Activated CD8-positive, alpha-beta memory T cell treated with anti-CD3 and anti-CD28 coated beads, Interleukin-2, amount 50 U/mL, for 4 hours (primary cell): ENCODE results near the gene LRRC14B.

ENCODE experiments used
- DNase-seq: peaks from one replicate; pipeline ENCODE4 v3.0.0-alpha.2; 2020

Gene LRRC14B

DNA sequence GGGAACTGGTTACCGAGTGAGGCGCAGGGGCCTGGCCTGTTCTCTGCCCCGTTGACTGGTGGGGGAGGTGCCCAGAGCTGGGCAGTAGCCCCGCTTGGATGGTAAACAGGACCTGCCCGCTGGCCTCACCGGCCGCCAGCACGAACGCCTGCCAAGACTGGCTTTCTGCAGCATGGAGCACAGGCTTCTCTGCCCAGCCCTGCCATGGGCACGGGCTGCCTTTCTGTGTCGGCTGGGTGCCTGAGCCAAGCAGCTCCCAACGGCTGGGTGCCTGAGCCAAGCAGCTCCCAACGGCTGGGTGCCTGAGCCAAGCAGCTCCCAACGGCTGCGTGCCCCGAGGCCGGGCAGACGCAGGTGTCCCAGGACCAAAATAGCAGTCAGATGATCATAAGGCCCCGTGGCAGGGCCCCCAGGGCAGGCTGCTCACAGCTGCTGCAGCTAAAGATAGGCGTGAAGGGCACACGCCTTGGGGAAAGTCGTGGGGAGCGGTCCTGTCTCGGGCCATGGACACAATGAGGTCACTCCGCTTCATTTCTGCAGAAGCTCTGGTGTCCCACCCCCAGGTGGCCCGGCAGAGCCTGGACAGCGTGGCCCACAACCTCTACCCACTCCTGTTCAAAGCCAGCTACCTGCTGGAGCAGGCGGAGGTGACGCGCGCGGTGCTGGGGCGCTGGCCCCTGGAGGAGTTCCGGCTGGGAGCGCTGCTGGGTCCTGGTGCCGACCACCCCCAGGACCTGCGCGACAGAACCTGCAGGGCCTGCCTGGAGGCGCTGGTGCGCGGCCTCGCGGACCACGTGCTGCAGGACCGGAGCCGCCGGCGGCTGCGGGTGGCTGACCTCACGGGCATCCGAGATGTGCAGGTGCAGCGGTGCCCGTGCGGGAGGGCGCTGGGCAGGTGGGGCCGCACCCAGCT is at the start of gene LRRC14B:
Gene LRRC14B (plus strand): TSS at position 460 of the 913 bp plus-strand sequence. CDS start 44 bp downstream, at position 504.
- DNase-seq, result no peak

DNA sequence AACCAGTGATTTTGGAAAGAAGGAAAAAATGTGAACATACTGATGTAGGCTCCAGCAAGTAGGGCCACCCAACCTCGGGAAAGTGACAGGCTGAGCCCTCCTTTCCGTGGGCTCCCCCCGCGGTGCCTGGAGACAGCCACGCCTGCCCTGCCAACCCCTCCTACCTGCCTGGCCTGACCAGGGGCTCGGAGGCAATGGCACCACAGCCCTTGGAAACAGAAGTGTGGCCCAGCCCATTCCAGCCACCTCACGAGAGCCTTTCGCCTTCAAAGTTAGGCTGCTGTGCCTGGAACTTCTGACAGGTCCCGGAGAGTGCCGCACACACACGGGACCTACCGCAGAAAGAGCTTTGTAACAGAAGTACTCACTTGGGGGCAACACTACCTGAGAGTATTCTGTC is 49.5 kb upstream of the LRRC14B start:
- no peak for DNase-seq

DNA sequence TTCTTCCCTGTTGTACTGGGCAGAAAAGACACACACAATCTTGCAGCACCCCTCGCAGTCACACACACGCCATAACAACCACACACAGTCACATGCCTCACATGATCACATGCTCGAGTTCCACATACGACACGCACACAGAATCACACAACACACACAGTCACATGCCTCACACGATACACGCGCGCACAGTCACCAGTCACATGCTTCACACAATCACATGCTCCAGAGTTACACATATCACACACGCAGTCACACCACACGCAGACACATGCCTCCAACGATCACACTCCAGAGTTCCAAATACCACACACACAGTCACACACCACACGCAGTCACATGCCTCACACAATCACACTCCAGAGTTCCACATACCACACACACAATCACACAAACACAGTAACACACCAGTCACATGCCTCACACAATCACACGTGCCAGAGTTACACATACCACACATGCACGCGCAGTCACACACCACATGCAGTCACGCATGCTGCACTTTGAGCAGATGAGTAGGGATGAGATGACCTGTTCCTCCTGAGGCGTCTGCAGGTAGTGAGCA is 49.0 kb upstream of the LRRC14B start:
- no peak for DNase-seq

DNA sequence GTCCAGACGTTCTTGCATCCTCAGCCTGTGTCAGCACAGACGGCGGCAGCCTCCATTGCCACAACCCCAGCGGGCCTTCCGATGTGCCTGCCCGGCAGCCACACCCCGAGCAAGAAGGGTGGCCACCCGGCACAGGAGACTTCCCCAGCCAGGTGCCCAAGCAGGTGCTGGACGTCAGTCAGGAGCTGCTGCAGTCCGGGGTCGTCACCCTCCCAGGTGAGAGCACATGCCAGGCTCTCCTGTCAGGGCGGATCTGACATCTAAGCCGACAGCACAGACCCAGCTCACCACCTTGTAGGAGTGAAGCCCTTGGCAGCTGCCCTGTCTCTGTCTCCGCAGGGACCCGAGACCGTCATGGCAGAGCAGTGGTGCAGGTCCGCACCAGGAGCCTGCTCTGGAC is 48.3 kb upstream of the LRRC14B start:
- DNase-seq, result no peak

DNA sequence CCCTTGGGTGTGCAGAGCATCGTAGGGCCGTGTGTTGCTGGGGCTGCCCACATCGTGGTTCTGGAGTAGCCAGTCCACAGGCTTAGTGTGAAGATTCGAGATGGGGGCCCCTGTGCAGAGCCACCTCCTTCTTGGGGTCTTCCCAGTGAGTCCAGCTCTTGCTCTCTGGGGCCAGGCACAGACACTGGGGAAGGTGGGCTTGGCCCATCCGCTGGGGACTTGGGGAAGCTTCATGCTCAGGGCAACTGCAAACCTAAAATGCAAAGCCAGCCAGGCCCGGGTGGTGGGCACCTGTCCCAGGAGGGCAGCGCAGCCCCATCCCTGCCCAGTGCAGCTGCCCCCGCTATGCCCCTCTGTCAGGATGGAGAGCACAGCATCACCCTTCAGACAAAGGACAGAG is 46.4 kb upstream of the LRRC14B start:
- no peak for DNase-seq

DNA sequence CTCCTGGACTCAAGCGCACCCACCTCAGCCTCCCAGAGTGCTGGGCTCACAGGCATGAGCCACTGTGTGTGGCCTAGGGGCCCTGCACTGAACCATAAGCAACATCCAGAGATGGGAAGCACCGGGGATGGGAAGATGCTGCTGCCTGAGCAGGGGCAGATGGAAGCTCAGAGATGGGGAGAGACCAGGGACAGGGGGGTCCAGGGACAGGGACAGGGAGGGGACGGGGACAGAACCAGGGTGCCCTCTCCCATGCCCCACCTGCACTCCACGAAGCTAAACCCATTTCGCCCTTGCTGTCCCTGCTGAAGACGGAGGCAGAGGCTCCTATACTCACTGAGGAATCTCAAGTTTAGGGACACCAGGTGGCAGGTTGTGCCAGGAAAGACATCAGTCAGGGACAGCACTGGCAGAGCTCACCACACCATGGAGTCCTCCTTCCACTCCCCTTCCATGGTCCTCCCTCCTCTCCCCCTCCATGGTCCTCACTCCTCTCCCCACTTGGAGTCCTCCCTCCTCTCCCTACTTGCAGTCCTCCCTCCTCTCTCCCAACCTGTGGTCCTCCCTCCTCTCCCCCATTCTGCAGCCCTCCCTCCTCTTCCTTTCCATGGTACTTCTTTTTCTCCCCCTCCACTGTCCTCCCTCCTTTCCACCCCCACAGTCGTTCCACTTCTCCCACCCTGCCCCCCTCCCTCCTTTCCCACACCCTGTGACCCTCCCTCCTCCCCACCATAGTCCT is 45.5 kb upstream of the LRRC14B start:
- no peak for DNase-seq

DNA sequence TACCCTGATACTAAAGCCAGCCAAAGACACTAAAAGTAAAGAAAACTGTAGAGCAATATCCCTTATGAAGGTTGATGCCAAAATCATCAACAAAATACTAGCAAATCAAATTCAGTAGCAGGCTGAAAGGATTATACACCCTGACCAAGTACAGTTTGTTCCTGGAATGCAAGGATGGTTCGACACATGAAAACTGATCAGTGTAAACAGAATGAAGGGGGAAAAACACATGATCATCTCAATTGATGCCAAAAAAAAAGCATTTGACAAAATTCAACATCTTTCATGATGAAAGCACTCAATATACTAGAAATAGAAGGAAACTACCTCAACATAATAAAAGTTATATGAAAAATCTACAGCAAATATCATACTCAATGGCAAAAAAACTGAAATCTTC is 43.5 kb upstream of the LRRC14B start:
- DNase-seq, result no peak

DNA sequence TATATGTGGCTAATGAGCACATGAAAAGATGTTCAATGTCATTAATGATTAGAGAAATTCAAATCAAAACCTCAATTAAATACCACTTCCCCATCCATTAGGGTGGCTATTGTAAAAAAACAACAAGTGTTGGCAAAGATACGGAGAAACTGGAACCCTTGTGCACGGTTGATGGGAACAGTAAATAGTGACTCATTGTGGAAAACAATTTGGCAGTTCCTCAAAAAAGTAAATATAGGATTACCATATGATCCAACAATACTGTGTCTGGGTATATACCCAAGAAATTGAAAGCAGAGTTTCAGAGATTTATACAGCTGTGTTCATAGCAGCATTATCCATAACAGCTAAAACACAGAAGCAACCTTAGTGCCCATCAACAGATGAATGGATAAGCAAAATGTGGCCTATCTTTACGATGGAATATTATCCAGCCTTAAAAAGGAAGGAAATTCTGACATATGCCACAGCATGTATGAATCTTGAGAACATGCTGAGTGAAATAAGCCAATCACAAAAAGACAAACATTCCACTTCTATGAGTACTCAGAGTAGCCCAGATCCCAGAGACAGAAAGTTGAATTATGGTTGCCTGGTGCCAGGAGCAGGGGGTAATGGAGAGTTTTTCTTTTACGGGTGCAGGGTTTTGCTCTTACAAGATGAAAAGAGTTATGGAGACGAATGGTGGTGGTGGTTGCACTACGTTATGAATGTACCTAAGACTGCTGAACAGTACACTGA is 41.4 kb upstream of the LRRC14B start:
- DNase-seq, result no peak

DNA sequence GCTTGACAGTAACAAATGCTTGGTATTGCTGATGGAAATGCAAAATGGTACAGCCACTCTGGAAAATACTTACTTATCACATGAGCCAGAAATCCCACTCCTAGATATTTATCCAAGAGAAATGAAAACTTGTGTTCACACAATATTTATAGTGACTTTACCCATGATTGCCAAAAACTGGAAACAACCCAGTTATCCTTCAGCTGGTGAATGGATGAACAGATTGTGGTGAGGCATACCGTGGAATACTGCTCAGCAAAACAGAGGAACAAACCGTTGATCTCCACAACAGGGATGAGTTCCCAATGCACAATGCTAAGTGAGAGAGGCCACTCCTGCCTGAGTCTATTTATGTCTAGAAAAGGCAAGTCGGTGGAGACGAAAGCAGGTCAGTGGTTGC is 40.5 kb upstream of the LRRC14B start:
- DNase-seq, result no peak

DNA sequence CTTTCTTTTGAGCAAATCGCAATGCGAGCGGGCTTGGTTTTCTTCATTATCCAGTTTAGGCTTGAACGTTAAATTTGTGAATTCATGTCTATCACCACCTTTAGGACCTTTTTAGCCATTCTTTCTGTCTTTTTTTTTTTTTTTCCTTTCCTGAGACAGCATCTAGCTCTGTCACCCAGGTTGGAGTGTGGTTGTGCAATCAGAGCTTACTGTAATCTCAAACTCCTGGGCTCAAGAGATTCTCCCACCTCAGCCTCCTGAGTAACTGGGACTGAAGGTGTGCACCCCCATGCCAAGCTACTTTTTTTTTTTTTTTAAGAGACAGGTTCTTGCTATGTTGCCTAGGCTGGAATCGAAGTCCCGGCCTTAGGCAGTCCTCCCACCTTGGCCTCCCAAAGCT is 39.2 kb upstream of the LRRC14B start:
- no peak for DNase-seq

DNA sequence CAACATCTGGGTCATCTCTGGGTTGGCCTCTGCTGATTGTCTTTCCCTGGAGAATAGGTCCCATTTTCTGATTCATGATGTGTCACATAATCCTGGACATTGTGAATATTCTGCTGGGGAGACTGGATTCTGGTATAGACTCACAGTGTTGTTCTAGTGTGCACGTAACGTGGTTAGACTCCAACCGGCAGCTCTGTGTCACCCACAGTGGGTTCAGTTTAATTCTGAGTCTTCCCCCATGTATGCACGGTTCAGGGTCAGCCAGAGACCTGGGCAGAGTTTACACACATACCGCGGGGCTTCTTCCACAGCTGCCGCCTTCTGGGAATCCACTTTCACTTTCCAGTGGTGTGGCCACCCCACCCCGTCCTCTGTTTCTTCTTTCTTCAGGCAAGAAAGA is 38.0 kb upstream of the LRRC14B start:
- no peak for DNase-seq

DNA sequence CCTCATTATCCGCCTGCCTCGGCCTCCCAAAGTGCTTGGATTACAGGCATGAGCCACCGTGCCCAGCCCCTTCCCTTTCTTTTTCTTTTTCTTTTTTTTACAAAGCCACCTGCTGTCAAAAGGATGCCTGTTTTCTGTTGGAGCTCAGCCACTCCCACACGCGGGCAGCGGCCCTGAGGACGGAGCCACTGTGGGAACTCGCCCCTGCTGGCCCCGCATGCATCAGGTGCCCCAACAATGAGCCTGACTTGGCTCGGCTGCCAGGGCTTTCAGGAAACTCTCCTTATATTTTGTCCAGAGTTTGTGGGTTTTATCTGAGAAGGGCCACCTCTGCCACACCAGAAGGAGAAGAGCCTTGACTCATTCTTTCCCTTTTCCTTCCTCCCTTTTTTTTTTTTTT is 37.1 kb upstream of the LRRC14B start:
- no peak for DNase-seq

DNA sequence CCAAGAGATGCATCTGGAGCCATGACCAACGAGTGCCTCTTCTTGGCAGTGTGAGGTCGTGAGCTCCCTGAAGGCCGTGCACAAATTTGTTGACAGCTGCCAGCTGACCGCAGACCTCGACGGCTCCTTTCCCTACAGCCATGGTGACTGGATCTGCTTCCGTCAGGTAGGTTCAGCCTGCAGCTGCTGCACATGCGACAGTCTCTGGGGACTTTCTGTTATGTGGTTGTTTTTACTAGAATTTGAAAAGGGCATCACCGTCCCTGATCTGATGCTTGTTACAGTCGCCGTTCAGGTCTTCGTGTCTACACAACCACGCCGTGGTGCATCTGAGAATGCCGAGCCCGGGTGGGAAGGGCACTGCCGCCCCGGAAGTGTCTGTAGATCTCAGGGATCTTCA is 36.5 kb upstream of the LRRC14B start:
- DNase-seq, result no peak

DNA sequence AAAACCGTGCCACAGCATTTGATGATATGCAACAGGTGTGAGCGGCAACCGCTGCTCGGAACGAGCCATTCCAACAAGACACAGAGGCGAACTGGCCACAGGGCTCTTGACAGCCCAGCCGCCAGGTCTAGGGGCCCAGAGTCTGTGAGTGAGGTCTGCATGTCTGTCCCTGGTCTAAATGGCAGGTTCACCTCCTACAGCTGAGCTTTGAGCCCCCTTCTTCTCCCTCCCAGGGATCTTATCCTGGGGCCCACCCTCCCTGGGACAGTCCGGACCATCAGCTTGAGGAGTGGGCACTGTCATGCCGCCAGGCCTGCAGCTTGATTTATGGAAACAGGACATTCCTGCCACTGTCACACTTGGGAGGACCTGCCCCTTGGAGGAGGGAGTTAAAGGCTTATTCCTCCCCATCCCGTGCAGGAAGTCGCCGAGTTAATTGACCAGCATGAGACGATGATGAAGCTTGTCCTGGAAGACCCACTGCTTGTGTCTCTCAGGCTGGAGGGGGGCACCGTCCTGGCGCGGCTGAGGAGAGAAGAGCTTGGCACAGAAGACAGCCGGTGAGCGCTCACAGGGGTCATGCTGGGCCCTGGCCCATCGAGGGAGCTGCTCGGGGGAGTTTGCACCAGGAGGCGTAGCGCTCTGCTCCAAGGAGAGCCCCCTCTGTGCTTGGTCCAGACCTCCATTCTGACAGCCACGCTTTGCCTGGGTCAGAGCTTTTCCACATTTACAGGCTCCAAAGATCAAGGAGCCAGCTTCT is 35.5 kb upstream of the LRRC14B start:
- DNase-seq, result no peak

DNA sequence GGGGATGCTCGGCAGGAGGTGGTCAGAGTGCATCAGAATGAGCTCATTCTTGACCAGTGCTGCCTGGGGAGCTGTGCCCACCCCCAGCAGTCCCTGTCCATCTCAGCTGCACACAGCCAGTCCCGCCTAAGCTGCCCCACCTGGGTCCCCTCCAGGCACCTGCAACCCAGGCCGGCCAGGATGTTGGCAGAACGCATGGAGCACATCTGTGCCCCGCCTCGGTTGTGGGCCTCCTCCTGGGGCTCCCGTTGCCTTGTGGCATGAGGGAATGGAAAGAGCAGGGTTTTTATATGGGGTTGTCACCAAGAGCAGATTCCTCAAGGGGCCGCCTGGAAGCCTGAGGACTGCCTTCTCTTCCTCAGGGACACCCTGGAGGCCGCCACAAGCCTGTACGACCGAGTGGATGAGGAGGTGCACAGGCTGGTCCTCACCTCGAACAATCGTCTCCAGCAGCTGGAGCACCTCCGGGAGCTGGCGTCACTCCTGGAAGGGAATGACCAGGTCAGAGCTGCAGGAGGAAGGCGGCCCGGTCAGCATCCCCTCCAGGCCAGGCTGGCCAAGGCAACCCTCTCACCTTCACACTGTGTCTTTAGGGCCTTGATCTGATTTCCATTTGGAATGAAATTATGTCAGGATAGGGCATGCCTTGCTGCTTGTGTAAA is 34.8 kb upstream of the LRRC14B start:
- DNase-seq, result no peak

DNA sequence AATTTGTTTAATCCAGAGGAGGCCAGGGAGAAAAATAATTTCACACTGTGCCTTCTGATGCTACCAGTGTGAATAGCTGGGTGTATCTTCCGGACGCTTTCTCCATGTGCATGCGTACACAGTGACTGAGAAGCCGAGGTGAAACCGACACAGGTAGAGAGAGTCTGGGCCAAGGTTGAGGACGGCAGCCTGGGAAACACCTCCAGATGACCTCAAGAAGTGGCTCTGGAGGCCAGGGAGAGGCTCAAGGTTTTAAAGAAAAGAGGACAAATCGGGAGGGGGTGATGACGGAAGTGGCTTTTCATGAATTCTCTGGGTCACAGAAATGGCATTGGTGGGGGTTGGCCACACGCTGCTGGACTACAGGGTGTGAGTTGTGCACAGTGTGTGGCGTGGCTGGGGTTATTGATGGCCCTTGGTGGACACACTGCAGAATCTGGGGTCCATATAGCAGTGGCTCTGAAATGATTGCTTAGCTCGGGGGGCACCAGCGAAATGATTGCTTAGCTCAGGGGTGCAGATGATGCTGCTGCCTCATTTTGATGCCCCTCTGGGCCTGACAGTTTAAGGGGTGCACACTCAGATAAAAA is 34.1 kb upstream of the LRRC14B start:
- no peak for DNase-seq

DNA sequence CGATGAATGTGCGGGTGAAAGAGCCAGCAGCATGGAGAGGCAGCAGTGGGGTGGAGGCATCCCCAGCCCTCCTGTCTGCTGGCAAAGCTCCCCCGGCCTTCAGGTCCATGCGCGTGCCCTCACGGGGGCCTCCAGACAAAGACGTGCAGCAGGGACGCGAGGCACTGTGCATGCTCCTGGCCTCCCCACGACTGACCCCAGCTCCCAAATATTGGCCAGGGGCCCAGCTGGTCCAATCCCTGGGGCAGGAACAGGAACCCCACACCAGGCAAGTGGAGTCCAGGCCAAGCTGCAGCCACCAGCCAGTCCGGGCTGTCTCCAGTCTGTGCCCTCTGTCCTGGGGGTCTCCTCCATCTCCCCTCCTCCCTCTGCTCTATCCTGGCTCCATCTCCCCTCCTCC is 33.5 kb upstream of the LRRC14B start:
- DNase-seq, result no peak

DNA sequence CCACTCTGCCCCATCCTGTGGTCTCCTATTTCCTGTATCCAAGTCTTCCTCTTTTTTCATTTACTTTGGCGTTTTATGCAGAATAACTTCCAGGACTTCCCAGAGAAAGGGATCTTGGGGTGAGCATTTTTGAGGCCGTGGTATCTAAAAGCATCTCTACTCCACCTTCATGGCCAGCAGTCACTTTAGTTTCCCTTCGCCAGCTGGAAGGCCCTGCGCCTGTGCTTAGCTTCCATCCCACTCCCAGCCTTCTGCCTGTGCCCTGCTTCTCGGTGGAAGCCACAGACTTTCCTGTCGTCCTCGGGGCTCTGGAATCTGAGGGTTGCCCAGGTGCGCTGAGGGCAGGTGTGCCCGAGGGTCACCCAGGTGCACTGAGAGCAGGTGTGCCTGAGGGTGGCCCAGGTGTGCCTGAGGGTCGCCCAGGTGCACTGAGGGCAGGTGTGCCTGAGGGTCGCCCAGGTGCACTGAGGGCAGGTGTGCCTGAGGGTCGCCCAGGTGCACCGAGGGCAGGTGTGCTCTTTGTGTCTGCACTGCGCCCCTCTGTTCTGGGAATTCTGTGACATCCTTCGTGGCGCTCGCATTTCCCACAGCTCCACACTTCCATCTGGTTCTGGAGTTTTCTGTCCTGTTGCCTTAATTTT is 32.4 kb upstream of the LRRC14B start:
- DNase-seq, result no peak

DNA sequence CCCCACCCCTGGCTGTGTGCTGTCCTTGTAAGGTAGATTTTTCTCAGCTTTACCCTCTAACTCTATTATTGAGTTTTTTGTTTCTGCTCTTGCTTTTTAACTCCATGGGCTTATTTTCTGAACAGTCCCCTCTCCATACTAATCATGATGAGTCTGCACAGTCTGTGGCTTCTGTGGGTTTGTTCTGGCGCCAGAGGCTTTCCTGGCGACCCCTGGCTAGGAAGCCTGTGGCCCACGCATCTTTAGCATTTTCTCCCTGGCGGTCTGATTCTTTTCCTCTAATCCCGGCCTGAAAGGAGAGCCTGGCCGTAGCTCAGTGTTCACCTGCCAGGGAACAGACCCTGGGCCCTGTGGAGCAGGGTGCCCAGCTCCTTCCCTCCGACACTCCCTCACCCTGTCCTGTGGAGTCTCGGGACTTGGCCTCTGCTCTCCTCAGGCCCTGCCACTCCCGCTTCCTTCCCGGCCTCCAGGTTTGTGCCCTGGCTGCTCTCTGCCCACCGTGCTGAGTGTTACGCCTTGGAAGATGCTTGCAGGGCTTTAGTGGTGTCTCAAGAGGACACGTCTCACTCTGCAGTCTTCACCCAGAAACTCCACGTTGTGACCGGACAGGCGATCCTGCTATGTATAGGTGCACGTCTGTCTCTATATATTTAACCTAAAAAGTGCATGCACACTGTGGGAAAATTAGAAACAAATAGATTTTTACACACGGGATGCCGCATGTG is 31.7 kb upstream of the LRRC14B start:
- no peak for DNase-seq

DNA sequence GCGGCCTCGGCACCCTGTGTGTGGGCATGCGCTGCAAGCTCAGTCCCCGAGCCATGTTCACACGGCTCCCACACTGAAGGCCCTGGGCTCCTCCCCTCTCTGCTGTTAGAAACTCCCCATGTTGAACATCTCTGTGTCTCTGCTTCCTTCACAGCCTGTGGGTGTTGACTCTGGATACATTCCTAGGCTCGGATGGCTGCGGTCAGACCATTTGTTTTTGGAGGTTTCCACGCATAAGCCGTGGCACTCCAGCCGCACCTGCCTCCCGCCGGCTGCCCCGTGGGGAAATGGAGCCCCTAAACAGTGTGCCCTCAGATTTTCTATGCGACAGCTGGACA is 31.2 kb upstream of the LRRC14B start:
- DNase-seq, result no peak
